ENCODE measurements around the gene PTPRE.
"Not testable (repeated sequence)": the region's sequence is repeated elsewhere in the genome, so short reads cannot be mapped to it uniquely, and the experiment has no call there.

Gene PTPRE

GRCh38 chr10:128080641-128081040 lies 173.7 kb downstream of the PTPRE start:
- no peak for DNase-seq

- no peak for DNase-seq
Observed at GRCh38 chr10:128081222-128081621, 174.3 kb downstream of the PTPRE start.

- no peak for DNase-seq
Observed at GRCh38 chr10:128081720-128082119, 174.8 kb downstream of the PTPRE start.

GRCh38 chr10:128083191-128083895 lies 176.4 kb downstream of the PTPRE start:
- DNase-seq = no peak

- DNase-seq = no peak
Observed at GRCh38 chr10:128084364-128084763, 177.5 kb downstream of the PTPRE start.

GRCh38 chr10:128084991-128085390 lies 178.1 kb downstream of the PTPRE start:
- DNase-seq = no peak

GRCh38 chr10:128086003-128086863 lies 179.3 kb downstream of the PTPRE start:
- DNase-seq = no peak

- DNase-seq = no peak
Observed at GRCh38 chr10:128087146-128087883, 180.4 kb downstream of the PTPRE start.

GRCh38 chr10:128087884-128088709 lies 181.2 kb downstream of the PTPRE start:
- no peak for DNase-seq

- no peak for DNase-seq
Observed at GRCh38 chr10:128091636-128092210, 184.8 kb downstream of the PTPRE start.

- DNase-seq = no peak
Observed at GRCh38 chr10:128092454-128092853, 185.6 kb downstream of the PTPRE start.

- not testable (repeated sequence) for DNase-seq
Observed at GRCh38 chr10:128094596-128094995, 187.7 kb downstream of the PTPRE start.

- DNase-seq = no peak
Observed at GRCh38 chr10:128095027-128095752, 188.3 kb downstream of the PTPRE start.

- no peak for DNase-seq
Observed at GRCh38 chr10:128095753-128096469, 189.0 kb downstream of the PTPRE start.

GRCh38 chr10:128096486-128097199 lies 189.7 kb downstream of the PTPRE start:
- DNase-seq = no peak

- DNase-seq = no peak
Observed at GRCh38 chr10:128097783-128098182, 190.9 kb downstream of the PTPRE start.

- no peak for DNase-seq
Observed at GRCh38 chr10:128098631-128099030, 191.7 kb downstream of the PTPRE start.

GRCh38 chr10:128099901-128100300 lies 193.0 kb downstream of the PTPRE start:
- DNase-seq = no peak

- no peak for DNase-seq
Observed at GRCh38 chr10:128101901-128102300, 195.0 kb downstream of the PTPRE start.
